Heart right ventricle (tissue), 16 donors: ENCODE measurements around the gene TJP1. TPM values are rescaled to one million over a fixed set of nuclear protein-coding genes. Genes with fewer than 3 reads are reported as not detected.
"Not testable (repeated sequence)": the region's sequence is repeated elsewhere in the genome, so short reads cannot be mapped to it uniquely, and the experiment has no call there.

Experiments
- ATAC-seq, 8 donors: fragments of 200-7000 bp; cut with Tn5 transposase; one replicate each; pipeline ENCODE4 v1.9.1; 2020; ENCODE audit warnings: mild to moderate bottlenecking in 8 of 8, moderate library complexity in 8 of 8, moderate number of reproducible peaks in 1 of 8
- DNase-seq, 2 donors: peaks; one replicate each; pipeline ENCODE4 v3.0.0-alpha.2; 2020
- H3K27ac ChIP-seq, 10 donors: fragments of 200-600 bp; sonication (generic) in 2 of 10; one replicate each; pipeline versions ENCODE4 v1.5.0 to v1.8.0; 2020 to 2022; ENCODE audit warnings: mild to moderate bottlenecking in 3 of 10
- H3K27me3 ChIP-seq, 7 donors: fragments of 200-600 bp; one replicate each; pipeline ENCODE4 v1.8.0; 2021 to 2022; ENCODE audit warnings: mild to moderate bottlenecking in 2 of 7
- H3K36me3 ChIP-seq, 9 donors: fragments of 200-600 bp; sonication (generic) in 1 of 9; one replicate each; pipeline versions ENCODE4 v1.5.0 to v1.8.0; 2020 to 2022; ENCODE audit warnings: mild to moderate bottlenecking in 2 of 9
- H3K4me1 ChIP-seq, 9 donors: fragments of 200-600 bp; sonication (generic) in 1 of 9; one replicate each; pipeline versions ENCODE4 v1.5.0 to v1.8.0; 2020 to 2022; ENCODE audit warnings: mild to moderate bottlenecking in 4 of 9
- H3K4me3 ChIP-seq, 10 donors: fragments of 200-600 bp; sonication (generic) in 2 of 10; one replicate each; pipeline versions ENCODE4 v1.5.0 to v1.8.0; 2020 to 2022; ENCODE audit warnings: mild to moderate bottlenecking in 7 of 10, moderate library complexity in 2 of 10
- H3K9me3 ChIP-seq, 11 donors: fragments of 200-600 bp in 10 of 11; sonication (generic) in 2 of 11; one replicate each; pipeline versions ENCODE4 v1.5.0 to v1.8.0; 2013 to 2022; ENCODE audit warnings: mild to moderate bottlenecking in 2 of 11, control low read depth in 1 of 11, moderate library complexity in 1 of 11
- CTCF ChIP-seq, 9 donors: fragments of 200-600 bp; sonication (generic) in 2 of 9; IDR thresholded peaks; one replicate each; pipeline versions ENCODE4 v1.5.0 to v1.8.0; 2021 to 2022; ENCODE audit warnings: antibody characterized with exemption in 9 of 9, mild to moderate bottlenecking in 5 of 9, moderate library complexity in 1 of 9
- WGBS, 2 donors: extraction: QIAGEN DNeasy Blood & Tissue Kit; methylation state at CpG; one replicate each; pipeline ENCODE4 v1.1.7; 2013; ENCODE audit warnings: inconsistent platforms in 1 of 2; 5-methylcytosine and 5-hydroxymethylcytosine counted together
- intact Hi-C, 10 donors: fragments of 100-400 bp; cut with DNase I; formaldehyde crosslinking; loops; one replicate each; pipeline versions ENCODE4 v1.11.1 to v1.14.2; 2022
- polyA plus RNA-seq, 2 donors: library from polyadenylated mRNA; stranded (reverse); fragments of 200-250 nt; gene quantifications; one replicate each; pipeline ENCODE4 v1.2.3, GENCODE V29; 2013
- total RNA-seq, 10 donors: library from RNA; stranded (reverse); fragmentation: NEBNext Ultra II Directional in 3 of 10; extraction: Animal tissue kit (Norgen Biotek cat#: 25700) in 3 of 10; gene quantifications; one replicate each; pipeline versions ENCODE4 v1.2.1 to v1.2.4, GENCODE V29; 2021 to 2023
- donor health status: Arrhythmogenic right ventricular cardiomyopathy.
- donor health status: ischemic (EF 13 %, LVEDD 7.1; RV severe dilation, severe dysfunction).
- donor health status: healthy with polysubstance abuse.
- donor health status: DM: no; HTN: yes; CAD: no.
- donor health status: DM: no; HTN: no; CAD: no.
- donor health status: ischemic (EF 25% LVEDD 6.9; RV normal size, moderate dysfunction).
- donor health status: ischemic (EF 25% LVEDD 5.7; RV mildly dilated, moderate dysfunction).
- donor health status: healthy.
- donor health status: DM: yes; HTN: yes; CAD: no.
- donor health status: Ischemic cardiomyopathy.
- donor health status: ischemic (EF 35%, LVEDD 5.7; RV mildly dilated, moderate dysfunction).
- donor health status: nonischemic (EF 11% LVEDD 7.7; RV severe dilation, severe dysfunction).
- donor health status: DM: yes; HTN: yes; CAD: no.
- donor health status: PGD.
- donor health status: ischemic (EF 29% LVEDD 5.4; RV normal size, mild dysfunction).
- donor health status: nonischemic (EF 23%, LVEDD 6.1; RV moderate dilation, normal function).

Gene TJP1
- total and polyA plus RNA-seq, 12 donors = 22.8 to 166 (median 118) TPM

- no peak for TF ChIP-seq CTCF (IDR thresholded peaks at IDR 0.05)
- intact Hi-C loops = loop anchor here in 2 of 10 donors (10.0 kb wide), 1 partner anchor 396 kb away; no protein-coding TSS in a partner anchor
- 87 to 88% methylated on average over 4 of the region's 4 CpGs for WGBS, 2 donors
- ATAC-seq = no peak
- Histone ChIP-seq H3K4me1 (peaks cover 0 to 19% (median 4%) of the 10 kb centered on the region in 9 donors), H3K4me3 (no peak overlapping the region), H3K9me3 (no peaks in the 10 kb centered on the region), H3K27me3 (peaks cover 0 to 28% (median 0%) of the 10 kb centered on the region in 7 donors), H3K27ac (no peak overlapping the region), H3K36me3 (no peaks in the 10 kb centered on the region)
- no peak for DNase-seq
These were observed 143.7 kb downstream of the TJP1 start for GRCh38 chr15:29678504-29679034.

- no peak for DNase-seq
- Histone ChIP-seq H3K4me3 (no peak overlapping the region), H3K4me1 (peaks cover 0 to 19% (median 4%) of the 10 kb centered on the region in 9 donors), H3K27me3 (peaks cover 0 to 29% (median 0%) of the 10 kb centered on the region in 7 donors), H3K27ac (no peak overlapping the region), H3K9me3 (no peaks in the 10 kb centered on the region), H3K36me3 (no peaks in the 10 kb centered on the region)
- 76% methylated on average over 10 of the region's 10 CpGs for WGBS, 2 donors
- intact Hi-C loops = loop anchor here in 2 of 10 donors (10.0 kb wide), 1 partner anchor 397 kb away; no protein-coding TSS in a partner anchor
- TF ChIP-seq CTCF (IDR thresholded peaks at IDR 0.05) = no peak
- no peak for ATAC-seq
These were observed 144.3 kb downstream of the TJP1 start for GRCh38 chr15:29677871-29678461.

GRCh38 chr15:29677455-29677854 lies 144.8 kb downstream of the TJP1 start:
- intact Hi-C loops = loop anchor here in 2 of 10 donors (10.0 kb wide), 1 partner anchor 397 kb away; no protein-coding TSS in a partner anchor
- H3K27me3 ChIP-seq = peaks cover 0 to 29% (median 0%) of the 10 kb centered on the region in 7 donors
- no peak for TF ChIP-seq CTCF (IDR thresholded peaks at IDR 0.05)
- WGBS, 2 donors = 79 to 87% methylated on average over 4 of the region's 4 CpGs
- H3K4me1 ChIP-seq = peaks cover 0 to 19% (median 4%) of the 10 kb centered on the region in 9 donors
- H3K36me3 ChIP-seq = no peaks in the 10 kb centered on the region
- H3K4me3 ChIP-seq = no peak overlapping the region
- H3K9me3 ChIP-seq = no peaks in the 10 kb centered on the region
- no peak overlapping the region for H3K27ac ChIP-seq
- DNase-seq (no peak), ATAC-seq (no peak)

- Histone ChIP-seq H3K27ac (no peak overlapping the region), H3K9me3 (no peaks in the 10 kb centered on the region), H3K4me1 (peaks cover 0 to 19% (median 4%) of the 10 kb centered on the region in 9 donors), H3K4me3 (no peak overlapping the region), H3K36me3 (no peaks in the 10 kb centered on the region), H3K27me3 (peaks cover 0 to 29% (median 0%) of the 10 kb centered on the region in 7 donors)
- no peak for DNase-seq
- ATAC-seq = no peak
- WGBS, 2 donors = 48 to 52% methylated on average over 8 of the region's 8 CpGs
- intact Hi-C loops = loop anchor here in 2 of 10 donors (10.0 kb wide), 1 partner anchor 398 kb away; no protein-coding TSS in a partner anchor
- TF ChIP-seq CTCF (IDR thresholded peaks at IDR 0.05) = no peak
These were observed 145.3 kb downstream of the TJP1 start for GRCh38 chr15:29676961-29677402.

- not testable (repeated sequence) for H3K9me3 ChIP-seq, H3K27ac ChIP-seq, DNase-seq, ATAC-seq, H3K36me3 ChIP-seq, H3K4me3 ChIP-seq
- intact Hi-C loops = loop anchor here in 2 of 10 donors (10.0 kb wide), 1 partner anchor 398 kb away; no protein-coding TSS in a partner anchor
- 85 to 87% methylated on average over 13 of the region's 13 CpGs for WGBS, 2 donors
- Histone ChIP-seq H3K27me3 (peaks cover 0 to 29% (median 0%) of the 10 kb centered on the region in 7 donors), H3K4me1 (peaks cover 0 to 19% (median 4%) of the 10 kb centered on the region in 9 donors)
These were observed 145.8 kb downstream of the TJP1 start for GRCh38 chr15:29676374-29676960.
